ENCODE results near the gene CCDC91. TPM values are rescaled to one million over a fixed set of nuclear protein-coding genes. Genes with fewer than 3 reads are reported as not detected.

CCDC91 gene
- total RNA-seq, 1 experiment from 2014 or later: 15.7 TPM

DNA sequence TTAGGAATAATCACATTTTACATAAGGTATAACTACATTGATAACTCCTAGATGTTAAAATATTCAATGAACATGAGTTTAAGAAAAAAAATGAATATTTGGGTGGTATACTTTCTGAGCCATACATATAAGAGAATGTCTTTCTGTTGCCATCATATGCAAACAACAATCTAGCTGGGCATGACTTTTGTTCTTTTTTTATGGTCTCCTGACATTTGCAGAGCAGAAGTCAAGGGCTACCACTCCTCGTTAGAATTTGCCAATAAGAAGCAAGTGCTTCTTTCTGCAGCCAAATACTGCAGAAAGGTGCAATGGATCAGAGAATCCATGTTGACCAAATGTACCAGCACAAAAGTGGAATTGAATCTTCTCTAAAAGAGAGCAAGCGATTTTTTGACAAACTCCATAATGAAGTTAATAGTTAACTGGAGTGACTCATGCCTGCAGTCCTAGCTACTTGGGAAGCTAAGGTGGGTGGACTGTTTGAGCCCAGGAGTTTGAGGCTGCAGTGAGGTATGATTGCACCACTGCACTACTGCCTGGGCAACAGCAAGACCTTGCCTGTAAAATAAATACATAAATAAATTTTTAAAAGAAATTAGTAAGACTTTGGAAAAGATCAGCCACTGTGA, 25.5 kb upstream of the CCDC91 start:
- TF ChIP-seq, protein P1, sequence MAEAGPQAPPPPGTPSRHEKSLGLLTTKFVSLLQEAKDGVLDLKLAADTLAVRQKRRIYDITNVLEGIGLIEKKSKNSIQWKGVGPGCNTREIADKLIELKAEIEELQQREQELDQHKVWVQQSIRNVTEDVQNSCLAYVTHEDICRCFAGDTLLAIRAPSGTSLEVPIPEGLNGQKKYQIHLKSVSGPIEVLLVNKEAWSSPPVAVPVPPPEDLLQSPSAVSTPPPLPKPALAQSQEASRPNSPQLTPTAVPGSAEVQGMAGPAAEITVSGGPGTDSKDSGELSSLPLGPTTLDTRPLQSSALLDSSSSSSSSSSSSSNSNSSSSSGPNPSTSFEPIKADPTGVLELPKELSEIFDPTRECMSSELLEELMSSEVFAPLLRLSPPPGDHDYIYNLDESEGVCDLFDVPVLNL (CRISPR knock-in tag; IDR thresholded peaks at IDR 0.05; ENCODE audit: borderline replicate concordance, low read depth): no peak
- TF ChIP-seq, protein P2, sequence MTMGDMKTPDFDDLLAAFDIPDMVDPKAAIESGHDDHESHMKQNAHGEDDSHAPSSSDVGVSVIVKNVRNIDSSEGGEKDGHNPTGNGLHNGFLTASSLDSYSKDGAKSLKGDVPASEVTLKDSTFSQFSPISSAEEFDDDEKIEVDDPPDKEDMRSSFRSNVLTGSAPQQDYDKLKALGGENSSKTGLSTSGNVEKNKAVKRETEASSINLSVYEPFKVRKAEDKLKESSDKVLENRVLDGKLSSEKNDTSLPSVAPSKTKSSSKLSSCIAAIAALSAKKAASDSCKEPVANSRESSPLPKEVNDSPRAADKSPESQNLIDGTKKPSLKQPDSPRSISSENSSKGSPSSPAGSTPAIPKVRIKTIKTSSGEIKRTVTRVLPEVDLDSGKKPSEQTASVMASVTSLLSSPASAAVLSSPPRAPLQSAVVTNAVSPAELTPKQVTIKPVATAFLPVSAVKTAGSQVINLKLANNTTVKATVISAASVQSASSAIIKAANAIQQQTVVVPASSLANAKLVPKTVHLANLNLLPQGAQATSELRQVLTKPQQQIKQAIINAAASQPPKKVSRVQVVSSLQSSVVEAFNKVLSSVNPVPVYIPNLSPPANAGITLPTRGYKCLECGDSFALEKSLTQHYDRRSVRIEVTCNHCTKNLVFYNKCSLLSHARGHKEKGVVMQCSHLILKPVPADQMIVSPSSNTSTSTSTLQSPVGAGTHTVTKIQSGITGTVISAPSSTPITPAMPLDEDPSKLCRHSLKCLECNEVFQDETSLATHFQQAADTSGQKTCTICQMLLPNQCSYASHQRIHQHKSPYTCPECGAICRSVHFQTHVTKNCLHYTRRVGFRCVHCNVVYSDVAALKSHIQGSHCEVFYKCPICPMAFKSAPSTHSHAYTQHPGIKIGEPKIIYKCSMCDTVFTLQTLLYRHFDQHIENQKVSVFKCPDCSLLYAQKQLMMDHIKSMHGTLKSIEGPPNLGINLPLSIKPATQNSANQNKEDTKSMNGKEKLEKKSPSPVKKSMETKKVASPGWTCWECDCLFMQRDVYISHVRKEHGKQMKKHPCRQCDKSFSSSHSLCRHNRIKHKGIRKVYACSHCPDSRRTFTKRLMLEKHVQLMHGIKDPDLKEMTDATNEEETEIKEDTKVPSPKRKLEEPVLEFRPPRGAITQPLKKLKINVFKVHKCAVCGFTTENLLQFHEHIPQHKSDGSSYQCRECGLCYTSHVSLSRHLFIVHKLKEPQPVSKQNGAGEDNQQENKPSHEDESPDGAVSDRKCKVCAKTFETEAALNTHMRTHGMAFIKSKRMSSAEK (CRISPR knock-in tag; IDR thresholded peaks at IDR 0.05; ENCODE audit: borderline replicate concordance): no peak
- no peak for TF ChIP-seq MYBL2 (CRISPR knock-in tag; IDR thresholded peaks at IDR 0.05)
- TF ChIP-seq ZNF396 (CRISPR knock-in tag; IDR thresholded peaks at IDR 0.05; ENCODE audit: borderline replicate concordance): no peak
- TF ChIP-seq, protein P3, sequence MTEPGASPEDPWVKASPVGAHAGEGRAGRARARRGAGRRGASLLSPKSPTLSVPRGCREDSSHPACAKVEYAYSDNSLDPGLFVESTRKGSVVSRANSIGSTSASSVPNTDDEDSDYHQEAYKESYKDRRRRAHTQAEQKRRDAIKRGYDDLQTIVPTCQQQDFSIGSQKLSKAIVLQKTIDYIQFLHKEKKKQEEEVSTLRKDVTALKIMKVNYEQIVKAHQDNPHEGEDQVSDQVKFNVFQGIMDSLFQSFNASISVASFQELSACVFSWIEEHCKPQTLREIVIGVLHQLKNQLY (CRISPR knock-in tag; IDR thresholded peaks at IDR 0.05): no peak
- TF ChIP-seq HMGA2 (CRISPR knock-in tag; IDR thresholded peaks at IDR 0.05): no peak
- TF ChIP-seq TCF7 (CRISPR knock-in tag; IDR thresholded peaks at IDR 0.05; ENCODE audit: low read depth): no peak
- TF ChIP-seq, protein P4, sequence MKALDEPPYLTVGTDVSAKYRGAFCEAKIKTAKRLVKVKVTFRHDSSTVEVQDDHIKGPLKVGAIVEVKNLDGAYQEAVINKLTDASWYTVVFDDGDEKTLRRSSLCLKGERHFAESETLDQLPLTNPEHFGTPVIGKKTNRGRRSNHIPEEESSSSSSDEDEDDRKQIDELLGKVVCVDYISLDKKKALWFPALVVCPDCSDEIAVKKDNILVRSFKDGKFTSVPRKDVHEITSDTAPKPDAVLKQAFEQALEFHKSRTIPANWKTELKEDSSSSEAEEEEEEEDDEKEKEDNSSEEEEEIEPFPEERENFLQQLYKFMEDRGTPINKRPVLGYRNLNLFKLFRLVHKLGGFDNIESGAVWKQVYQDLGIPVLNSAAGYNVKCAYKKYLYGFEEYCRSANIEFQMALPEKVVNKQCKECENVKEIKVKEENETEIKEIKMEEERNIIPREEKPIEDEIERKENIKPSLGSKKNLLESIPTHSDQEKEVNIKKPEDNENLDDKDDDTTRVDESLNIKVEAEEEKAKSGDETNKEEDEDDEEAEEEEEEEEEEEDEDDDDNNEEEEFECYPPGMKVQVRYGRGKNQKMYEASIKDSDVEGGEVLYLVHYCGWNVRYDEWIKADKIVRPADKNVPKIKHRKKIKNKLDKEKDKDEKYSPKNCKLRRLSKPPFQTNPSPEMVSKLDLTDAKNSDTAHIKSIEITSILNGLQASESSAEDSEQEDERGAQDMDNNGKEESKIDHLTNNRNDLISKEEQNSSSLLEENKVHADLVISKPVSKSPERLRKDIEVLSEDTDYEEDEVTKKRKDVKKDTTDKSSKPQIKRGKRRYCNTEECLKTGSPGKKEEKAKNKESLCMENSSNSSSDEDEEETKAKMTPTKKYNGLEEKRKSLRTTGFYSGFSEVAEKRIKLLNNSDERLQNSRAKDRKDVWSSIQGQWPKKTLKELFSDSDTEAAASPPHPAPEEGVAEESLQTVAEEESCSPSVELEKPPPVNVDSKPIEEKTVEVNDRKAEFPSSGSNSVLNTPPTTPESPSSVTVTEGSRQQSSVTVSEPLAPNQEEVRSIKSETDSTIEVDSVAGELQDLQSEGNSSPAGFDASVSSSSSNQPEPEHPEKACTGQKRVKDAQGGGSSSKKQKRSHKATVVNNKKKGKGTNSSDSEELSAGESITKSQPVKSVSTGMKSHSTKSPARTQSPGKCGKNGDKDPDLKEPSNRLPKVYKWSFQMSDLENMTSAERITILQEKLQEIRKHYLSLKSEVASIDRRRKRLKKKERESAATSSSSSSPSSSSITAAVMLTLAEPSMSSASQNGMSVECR (CRISPR knock-in tag; IDR thresholded peaks at IDR 0.05; ENCODE audit: borderline replicate concordance): no peak
- TF ChIP-seq, protein P5, sequence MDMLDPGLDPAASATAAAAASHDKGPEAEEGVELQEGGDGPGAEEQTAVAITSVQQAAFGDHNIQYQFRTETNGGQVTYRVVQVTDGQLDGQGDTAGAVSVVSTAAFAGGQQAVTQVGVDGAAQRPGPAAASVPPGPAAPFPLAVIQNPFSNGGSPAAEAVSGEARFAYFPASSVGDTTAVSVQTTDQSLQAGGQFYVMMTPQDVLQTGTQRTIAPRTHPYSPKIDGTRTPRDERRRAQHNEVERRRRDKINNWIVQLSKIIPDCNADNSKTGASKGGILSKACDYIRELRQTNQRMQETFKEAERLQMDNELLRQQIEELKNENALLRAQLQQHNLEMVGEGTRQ (CRISPR knock-in tag; IDR thresholded peaks at IDR 0.05): no peak
- no peak for TF ChIP-seq KAT7 (CRISPR knock-in tag; IDR thresholded peaks at IDR 0.05; ENCODE audit: borderline replicate concordance)
- TF ChIP-seq ZNF416 (CRISPR knock-in tag; IDR thresholded peaks at IDR 0.05): no peak
- TF ChIP-seq, protein P6, sequence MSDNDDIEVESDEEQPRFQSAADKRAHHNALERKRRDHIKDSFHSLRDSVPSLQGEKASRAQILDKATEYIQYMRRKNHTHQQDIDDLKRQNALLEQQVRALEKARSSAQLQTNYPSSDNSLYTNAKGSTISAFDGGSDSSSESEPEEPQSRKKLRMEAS (CRISPR knock-in tag; IDR thresholded peaks at IDR 0.05): no peak
- no peak for TF ChIP-seq IRF2 (CRISPR knock-in tag; IDR thresholded peaks at IDR 0.05; ENCODE audit: borderline replicate concordance, low read depth)
- TF ChIP-seq SP1 (CRISPR knock-in tag; conservative IDR thresholded peaks at IDR 0.05): no peak
- no peak for TF ChIP-seq FOXK1 (CRISPR knock-in tag; IDR thresholded peaks at IDR 0.05)
- TF ChIP-seq GABPB1 (CRISPR knock-in tag; IDR thresholded peaks at IDR 0.05): no peak
- TF ChIP-seq, protein P7, sequence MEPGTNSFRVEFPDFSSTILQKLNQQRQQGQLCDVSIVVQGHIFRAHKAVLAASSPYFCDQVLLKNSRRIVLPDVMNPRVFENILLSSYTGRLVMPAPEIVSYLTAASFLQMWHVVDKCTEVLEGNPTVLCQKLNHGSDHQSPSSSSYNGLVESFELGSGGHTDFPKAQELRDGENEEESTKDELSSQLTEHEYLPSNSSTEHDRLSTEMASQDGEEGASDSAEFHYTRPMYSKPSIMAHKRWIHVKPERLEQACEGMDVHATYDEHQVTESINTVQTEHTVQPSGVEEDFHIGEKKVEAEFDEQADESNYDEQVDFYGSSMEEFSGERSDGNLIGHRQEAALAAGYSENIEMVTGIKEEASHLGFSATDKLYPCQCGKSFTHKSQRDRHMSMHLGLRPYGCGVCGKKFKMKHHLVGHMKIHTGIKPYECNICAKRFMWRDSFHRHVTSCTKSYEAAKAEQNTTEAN (CRISPR knock-in tag; IDR thresholded peaks at IDR 0.05): no peak
- TF ChIP-seq, protein P8, sequence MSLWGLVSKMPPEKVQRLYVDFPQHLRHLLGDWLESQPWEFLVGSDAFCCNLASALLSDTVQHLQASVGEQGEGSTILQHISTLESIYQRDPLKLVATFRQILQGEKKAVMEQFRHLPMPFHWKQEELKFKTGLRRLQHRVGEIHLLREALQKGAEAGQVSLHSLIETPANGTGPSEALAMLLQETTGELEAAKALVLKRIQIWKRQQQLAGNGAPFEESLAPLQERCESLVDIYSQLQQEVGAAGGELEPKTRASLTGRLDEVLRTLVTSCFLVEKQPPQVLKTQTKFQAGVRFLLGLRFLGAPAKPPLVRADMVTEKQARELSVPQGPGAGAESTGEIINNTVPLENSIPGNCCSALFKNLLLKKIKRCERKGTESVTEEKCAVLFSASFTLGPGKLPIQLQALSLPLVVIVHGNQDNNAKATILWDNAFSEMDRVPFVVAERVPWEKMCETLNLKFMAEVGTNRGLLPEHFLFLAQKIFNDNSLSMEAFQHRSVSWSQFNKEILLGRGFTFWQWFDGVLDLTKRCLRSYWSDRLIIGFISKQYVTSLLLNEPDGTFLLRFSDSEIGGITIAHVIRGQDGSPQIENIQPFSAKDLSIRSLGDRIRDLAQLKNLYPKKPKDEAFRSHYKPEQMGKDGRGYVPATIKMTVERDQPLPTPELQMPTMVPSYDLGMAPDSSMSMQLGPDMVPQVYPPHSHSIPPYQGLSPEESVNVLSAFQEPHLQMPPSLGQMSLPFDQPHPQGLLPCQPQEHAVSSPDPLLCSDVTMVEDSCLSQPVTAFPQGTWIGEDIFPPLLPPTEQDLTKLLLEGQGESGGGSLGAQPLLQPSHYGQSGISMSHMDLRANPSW (CRISPR knock-in tag; conservative IDR thresholded peaks at IDR 0.05; ENCODE audit: low read depth): no peak
- TF ChIP-seq, protein P9, sequence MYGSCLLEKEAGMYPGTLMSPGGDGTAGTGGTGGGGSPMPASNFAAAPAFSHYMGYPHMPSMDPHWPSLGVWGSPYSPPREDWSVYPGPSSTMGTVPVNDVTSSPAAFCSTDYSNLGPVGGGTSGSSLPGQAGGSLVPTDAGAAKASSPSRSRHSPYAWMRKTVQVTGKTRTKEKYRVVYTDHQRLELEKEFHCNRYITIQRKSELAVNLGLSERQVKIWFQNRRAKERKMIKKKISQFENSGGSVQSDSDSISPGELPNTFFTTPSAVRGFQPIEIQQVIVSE (CRISPR knock-in tag; IDR thresholded peaks at IDR 0.05; ENCODE audit: borderline replicate concordance): no peak
- no peaks in the 10 kb centered on the region for H3K9me3 Mint-ChIP-seq
- H3K36me3 Mint-ChIP-seq: no peaks in the 10 kb centered on the region
- CTCF ChIA-PET: no interaction called here
- ATAC-seq (no peak), DNase-seq (ENCODE audit: low spot score) (no peak)
- no peaks in the 10 kb centered on the region for H3K4me1 Mint-ChIP-seq
- POLR2A ChIA-PET: no interaction called here
- no peak overlapping the region for H3K4me3 Mint-ChIP-seq
- H3K27ac Mint-ChIP-seq: no peak overlapping the region
- H3K27me3 Mint-ChIP-seq (ENCODE audit: low read depth): no peaks in the 10 kb centered on the region
